MCF 10A (cell line): ENCODE measurements around the gene PDE8B. TPM values are rescaled to one million over a fixed set of nuclear protein-coding genes. Genes with fewer than 3 reads are reported as not detected.

Experiments used
- BruUV-seq: library from RNA; stranded (reverse); fragments of 400-500 nt; replicated peaks from 2 replicates; lab custom pipeline; 2021; lab: Mats Ljungman, UMichigan
- CTCF ChIA-PET: fragments of 300-600 bp; sonication (Branson Sonifier 250); formaldehyde crosslinking; extraction: SDS; loops from one replicate; lab custom pipeline; 2021; ENCODE audit warnings: antibody characterized with exemption, inconsistent platforms; lab: Yijun Ruan, JAX
- POLR2A ChIA-PET: fragments of 300-600, 350-650 bp; sonication (Branson Sonifier 250); formaldehyde crosslinking; extraction: SDS; loops from one replicate; lab custom pipeline; 2020; ENCODE audit warnings: antibody characterized with exemption, inconsistent platforms; lab: Yijun Ruan, JAX
- DNase-seq: peaks from one replicate; pipeline ENCODE4 v3.0.0-alpha.2; 2018; ENCODE audit not compliant: unreplicated experiment
- H3K27ac Mint-ChIP-seq: one replicate; pipeline ENCODE4 v1.8.0; 2022; ENCODE audit warnings: mild to moderate bottlenecking, low read depth, mixed read lengths; ENCODE audit not compliant: unreplicated experiment
- H3K27me3 Mint-ChIP-seq: one replicate; pipeline ENCODE4 v1.8.0; 2022; ENCODE audit warnings: mixed read lengths; ENCODE audit not compliant: insufficient read depth, unreplicated experiment
- H3K36me3 Mint-ChIP-seq: one replicate; pipeline ENCODE4 v1.8.0; 2022; ENCODE audit warnings: mild to moderate bottlenecking, moderate library complexity, mixed read lengths; ENCODE audit not compliant: insufficient read depth, unreplicated experiment
- H3K4me1 Mint-ChIP-seq: one replicate; pipeline ENCODE4 v1.8.0; 2022; ENCODE audit warnings: mixed read lengths; ENCODE audit not compliant: insufficient read depth, unreplicated experiment
- H3K4me3 Mint-ChIP-seq: one replicate; pipeline ENCODE4 v1.8.0; 2022; ENCODE audit warnings: mild to moderate bottlenecking, moderate library complexity, mixed read lengths; ENCODE audit not compliant: unreplicated experiment
- H3K9me3 Mint-ChIP-seq: one replicate; pipeline ENCODE4 v1.8.0; 2022; ENCODE audit warnings: mixed read lengths; ENCODE audit not compliant: unreplicated experiment
- intact Hi-C: fragments of 100-400 bp; cut with micrococcal nuclease; formaldehyde crosslinking; loops from 2 replicates; pipeline ENCODE4 v1.14.1; 2022
- total RNA-seq: library from RNA; stranded (reverse); gene quantifications from 2 replicates; pipeline ENCODE4 v1.2.3, GENCODE V29; 2022
- TF ChIP-seq, protein P1 (sequence below): fragments of 200-600 bp; IDR thresholded peaks from one replicate; pipeline ENCODE4 v1.8.0; 2022; ENCODE audit warnings: antibody characterized with exemption, mild to moderate bottlenecking; ENCODE audit not compliant: unreplicated experiment

Gene PDE8B
- total RNA-seq, 1 experiment from 2014 or later, result not detected

DNA sequence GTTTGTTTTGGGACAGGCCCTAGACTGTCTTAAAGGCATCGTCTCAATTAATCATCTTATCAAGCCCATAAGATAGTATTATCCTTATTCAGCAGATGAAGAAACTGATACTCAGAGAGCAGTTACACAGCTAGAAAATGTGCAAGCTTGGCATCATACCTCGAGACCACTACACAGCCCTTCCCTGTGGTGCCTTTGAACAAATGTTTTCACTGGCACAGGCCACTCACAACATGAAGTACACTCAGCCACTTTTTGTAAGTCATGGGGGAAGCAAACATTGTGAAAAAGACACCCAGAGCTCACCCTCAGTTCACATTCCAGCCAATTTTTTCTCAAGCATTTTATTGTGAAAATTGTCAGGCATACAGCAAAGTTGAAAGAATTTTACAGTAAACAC, 159.1 kb downstream of the PDE8B start:
- intact Hi-C loops, result no loop called here
- no peak for DNase-seq
- no TSS peak for BruUV-seq
- Mint-ChIP-seq H3K4me3 (no peak overlapping the region), H3K4me1 (peaks cover 5% of the 10 kb centered on the region), H3K9me3 (no peaks in the 10 kb centered on the region), H3K27ac (no peak overlapping the region), H3K36me3 (no peaks in the 10 kb centered on the region), H3K27me3 (no peaks in the 10 kb centered on the region)
- TF ChIP-seq, protein P1, sequence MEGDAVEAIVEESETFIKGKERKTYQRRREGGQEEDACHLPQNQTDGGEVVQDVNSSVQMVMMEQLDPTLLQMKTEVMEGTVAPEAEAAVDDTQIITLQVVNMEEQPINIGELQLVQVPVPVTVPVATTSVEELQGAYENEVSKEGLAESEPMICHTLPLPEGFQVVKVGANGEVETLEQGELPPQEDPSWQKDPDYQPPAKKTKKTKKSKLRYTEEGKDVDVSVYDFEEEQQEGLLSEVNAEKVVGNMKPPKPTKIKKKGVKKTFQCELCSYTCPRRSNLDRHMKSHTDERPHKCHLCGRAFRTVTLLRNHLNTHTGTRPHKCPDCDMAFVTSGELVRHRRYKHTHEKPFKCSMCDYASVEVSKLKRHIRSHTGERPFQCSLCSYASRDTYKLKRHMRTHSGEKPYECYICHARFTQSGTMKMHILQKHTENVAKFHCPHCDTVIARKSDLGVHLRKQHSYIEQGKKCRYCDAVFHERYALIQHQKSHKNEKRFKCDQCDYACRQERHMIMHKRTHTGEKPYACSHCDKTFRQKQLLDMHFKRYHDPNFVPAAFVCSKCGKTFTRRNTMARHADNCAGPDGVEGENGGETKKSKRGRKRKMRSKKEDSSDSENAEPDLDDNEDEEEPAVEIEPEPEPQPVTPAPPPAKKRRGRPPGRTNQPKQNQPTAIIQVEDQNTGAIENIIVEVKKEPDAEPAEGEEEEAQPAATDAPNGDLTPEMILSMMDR, result no peak
- POLR2A ChIA-PET, result no interaction called here
- CTCF ChIA-PET, result no interaction called here

GRCh38 chr5:77374686-77375085, 164.2 kb downstream of the PDE8B start:
- intact Hi-C loops, result no loop called here
- Mint-ChIP-seq H3K27me3 (no peaks in the 10 kb centered on the region), H3K27ac (no peak overlapping the region), H3K4me3 (no peak overlapping the region), H3K36me3 (no peaks in the 10 kb centered on the region), H3K4me1 (no peaks in the 10 kb centered on the region), H3K9me3 (no peaks in the 10 kb centered on the region)
- no TSS peak for BruUV-seq
- no peak for DNase-seq
- POLR2A ChIA-PET, result no interaction called here
- CTCF ChIA-PET, result no interaction called here
- TF ChIP-seq, protein P1, result no peak

DNA sequence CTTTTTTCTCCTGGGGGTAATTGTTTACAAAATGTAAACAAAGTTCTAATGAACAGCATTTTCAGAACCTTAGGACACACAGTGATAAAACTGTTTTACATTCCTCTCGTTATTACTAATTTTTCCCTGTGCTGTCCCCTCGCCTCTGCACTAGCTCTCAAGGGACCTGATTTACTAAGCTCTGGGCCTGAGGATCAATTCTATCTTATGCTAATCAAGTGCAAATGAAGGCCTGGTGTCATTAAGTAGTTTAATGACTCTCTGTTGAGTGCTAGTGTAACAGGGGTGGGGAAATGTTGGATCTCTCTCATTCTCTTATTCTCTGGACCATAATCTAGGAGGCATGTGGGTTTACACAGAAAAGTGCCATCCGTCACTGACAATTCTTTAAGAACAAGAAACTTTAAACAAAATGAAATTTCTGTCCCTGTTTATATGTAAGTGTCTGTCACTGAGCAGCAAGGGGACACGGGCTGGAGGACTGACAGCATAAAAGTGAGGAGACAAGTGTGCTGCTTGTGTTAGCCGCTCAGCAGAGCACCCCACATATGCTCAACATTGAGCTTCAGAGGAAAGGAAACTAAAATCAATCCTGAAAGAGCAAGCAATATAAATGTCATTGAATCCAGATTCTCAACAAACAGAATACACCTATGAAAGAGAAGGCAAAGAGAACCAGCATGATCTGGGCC, 166.3 kb downstream of the PDE8B start:
- CTCF ChIA-PET, result interaction anchor here (0.6 to 1.5 kb wide), 3 partner anchors 12 to 50 kb away, joined by 3 to 4 read pairs (median 4); no protein-coding TSS in a partner anchor
- Mint-ChIP-seq H3K4me3 (no peak overlapping the region), H3K27ac (no peak overlapping the region), H3K27me3 (no peaks in the 10 kb centered on the region), H3K4me1 (no peaks in the 10 kb centered on the region), H3K9me3 (no peaks in the 10 kb centered on the region), H3K36me3 (no peaks in the 10 kb centered on the region)
- TF ChIP-seq, protein P1, result no peak
- POLR2A ChIA-PET, result interaction anchor here (0.8 kb wide), 1 partner anchor 24 kb away, joined by 3 read pairs; no protein-coding TSS in a partner anchor
- no TSS peak for BruUV-seq
- intact Hi-C loops, result no loop called here
- DNase-seq, result no peak

DNA sequence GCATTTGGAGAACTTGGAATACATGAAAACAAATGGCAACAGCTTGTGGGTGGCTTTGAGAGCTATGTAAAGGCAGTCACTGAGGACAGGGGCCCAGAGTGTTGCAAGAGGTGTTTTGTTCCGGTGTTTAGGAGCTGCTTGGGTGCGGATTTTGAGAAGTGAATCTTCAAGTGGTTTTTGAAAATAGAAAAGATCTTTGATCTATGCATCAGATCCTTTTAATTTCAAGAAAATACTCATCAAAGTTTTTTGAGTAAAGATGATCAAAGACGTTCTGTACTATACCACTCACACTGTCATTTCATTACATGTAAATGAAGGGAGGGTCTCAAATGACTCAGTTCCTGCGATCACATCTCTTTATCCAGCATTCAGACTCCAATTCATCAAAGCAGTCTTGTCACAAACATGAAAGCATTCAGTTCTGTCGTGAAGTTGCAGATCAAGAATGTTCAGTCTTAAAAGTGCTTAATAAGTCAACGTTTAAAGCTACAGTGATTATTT, 169.1 kb downstream of the PDE8B start:
- intact Hi-C loops, result no loop called here
- DNase-seq, result no peak
- no peaks in the 10 kb centered on the region for H3K27me3 Mint-ChIP-seq
- BruUV-seq, result no TSS peak
- H3K4me1 Mint-ChIP-seq, result no peaks in the 10 kb centered on the region
- TF ChIP-seq, protein P1, result no peak
- ChIA-PET POLR2A (interaction anchor here (0.5 to 1.0 kb wide), 2 partner anchors 93 to 183 kb away, joined by 3 read pairs; no protein-coding TSS in a partner anchor), CTCF (interaction anchor here (0.6 kb wide), 1 partner anchor 796 kb away, joined by 3 read pairs; no protein-coding TSS in a partner anchor)
- H3K9me3 Mint-ChIP-seq, result no peaks in the 10 kb centered on the region
- no peak overlapping the region for H3K4me3 Mint-ChIP-seq
- H3K36me3 Mint-ChIP-seq, result no peaks in the 10 kb centered on the region
- H3K27ac Mint-ChIP-seq, result no peak overlapping the region
